Measurements from ENCODE around the gene SEMA4D.
A peak's percentile ranks its signal among the peaks of the same experiment; 100 is the strongest.
"Not testable (repeated sequence)": the region's sequence is repeated elsewhere in the genome, so short reads cannot be mapped to it uniquely, and the experiment has no call there.

SEMA4D gene

GRCh38 chr9:89353989-89354388, 143.9 kb downstream of the SEMA4D start:
- no peak for DNase-seq (ENCODE audit: low read depth in 2 of 2)

GRCh38 chr9:89352874-89353649, 144.9 kb downstream of the SEMA4D start:
- no peak for DNase-seq (ENCODE audit: low read depth in 2 of 2)

DNA sequence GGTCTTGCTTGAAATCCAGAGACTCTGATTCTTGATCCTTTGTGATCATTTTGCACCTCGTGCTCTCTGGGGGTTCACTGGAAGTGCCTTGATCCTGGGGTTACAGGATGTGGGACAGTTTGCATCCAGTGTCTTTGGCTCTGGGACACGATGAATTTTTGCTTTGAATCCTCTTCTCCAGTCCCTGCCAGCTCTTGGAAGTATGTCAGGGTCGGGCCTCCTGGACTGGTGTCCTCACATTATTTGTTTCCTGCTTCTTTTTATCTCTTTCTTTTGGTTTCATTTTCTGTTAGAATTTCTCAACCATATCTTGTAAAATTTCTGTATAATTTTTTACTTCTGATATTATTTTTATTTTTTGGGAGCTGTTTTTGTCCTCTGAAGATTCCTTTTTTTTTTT, 145.5 kb downstream of the SEMA4D start:
- DNase-seq (ENCODE audit: low read depth in 2 of 2), result no peak

GRCh38 chr9:89351584-89352300, 146.2 kb downstream of the SEMA4D start:
- no peak for DNase-seq (ENCODE audit: low read depth in 2 of 2)

- DNase-seq (ENCODE audit: low read depth in 2 of 2), result no peak
Observed at GRCh38 chr9:89350988-89351557, 146.8 kb downstream of the SEMA4D start.

GRCh38 chr9:89349607-89350006, 148.3 kb downstream of the SEMA4D start:
- no peak for DNase-seq (ENCODE audit: low read depth in 2 of 2)

GRCh38 chr9:89347651-89348050, 150.3 kb downstream of the SEMA4D start:
- no peak for DNase-seq (ENCODE audit: low read depth in 2 of 2)

- DNase-seq (ENCODE audit: low read depth in 2 of 2), result no peak
Observed at GRCh38 chr9:89346696-89347095, 151.2 kb downstream of the SEMA4D start.

- no peak for DNase-seq (ENCODE audit: low read depth in 2 of 2)
Observed at GRCh38 chr9:89345476-89345875, 152.4 kb downstream of the SEMA4D start.

GRCh38 chr9:89343812-89344211, 154.1 kb downstream of the SEMA4D start:
- not testable (repeated sequence) for DNase-seq (ENCODE audit: low read depth in 2 of 2)

- no peak for DNase-seq (ENCODE audit: low read depth in 2 of 2)
Observed at GRCh38 chr9:89342948-89343347, 155.0 kb downstream of the SEMA4D start.

DNA sequence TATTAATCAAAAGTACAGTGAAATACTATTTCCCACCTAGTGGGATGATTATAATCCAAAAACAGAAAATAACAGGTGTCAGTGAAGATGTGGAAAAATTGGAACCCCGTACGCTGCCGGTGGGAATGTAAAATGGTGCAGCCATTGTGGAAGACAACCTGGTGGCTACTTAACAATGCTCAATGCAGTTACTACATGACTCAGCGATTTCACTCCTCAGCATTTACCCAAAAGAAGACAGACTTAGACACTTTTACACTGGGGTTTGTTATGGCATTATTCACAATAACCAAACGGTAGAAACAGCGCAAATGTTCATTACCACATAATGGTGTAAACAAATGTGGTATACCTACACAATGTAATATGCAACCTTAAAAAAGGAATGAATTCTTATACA, 155.7 kb downstream of the SEMA4D start:
- no peak for DNase-seq (ENCODE audit: low read depth in 2 of 2)

- no peak for DNase-seq (ENCODE audit: low read depth in 2 of 2)
Observed at GRCh38 chr9:89340332-89340731, 157.6 kb downstream of the SEMA4D start.

- no peak for DNase-seq (ENCODE audit: low read depth in 2 of 2)
Observed at GRCh38 chr9:89339807-89340206, 158.1 kb downstream of the SEMA4D start.

- DNase-seq (ENCODE audit: low read depth in 2 of 2), result no peak
Observed at GRCh38 chr9:89330513-89330912, 167.4 kb downstream of the SEMA4D start.

DNA sequence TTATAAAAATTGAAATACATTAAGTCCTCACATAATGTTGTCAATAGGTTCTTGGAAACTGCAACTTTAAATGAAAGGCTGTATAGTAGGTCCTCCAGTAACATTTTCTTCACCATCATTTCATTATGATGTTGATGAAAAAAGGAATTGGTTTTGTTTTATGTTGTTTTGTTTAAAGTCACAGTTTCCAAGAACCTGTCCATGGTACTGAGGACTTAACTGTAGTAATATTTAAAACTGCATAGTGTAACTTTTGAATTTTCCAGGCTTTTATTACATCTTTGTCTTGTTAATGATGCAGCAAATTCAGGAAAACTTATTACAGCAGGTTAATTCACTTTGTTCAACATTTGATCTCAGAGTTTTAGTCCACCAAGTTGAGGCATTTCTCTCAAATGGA, 168.0 kb downstream of the SEMA4D start:
- no peak for DNase-seq (ENCODE audit: low read depth in 2 of 2)

- no peak for DNase-seq (ENCODE audit: low read depth in 2 of 2)
Observed at GRCh38 chr9:89328064-89328463, 169.8 kb downstream of the SEMA4D start.

DNA sequence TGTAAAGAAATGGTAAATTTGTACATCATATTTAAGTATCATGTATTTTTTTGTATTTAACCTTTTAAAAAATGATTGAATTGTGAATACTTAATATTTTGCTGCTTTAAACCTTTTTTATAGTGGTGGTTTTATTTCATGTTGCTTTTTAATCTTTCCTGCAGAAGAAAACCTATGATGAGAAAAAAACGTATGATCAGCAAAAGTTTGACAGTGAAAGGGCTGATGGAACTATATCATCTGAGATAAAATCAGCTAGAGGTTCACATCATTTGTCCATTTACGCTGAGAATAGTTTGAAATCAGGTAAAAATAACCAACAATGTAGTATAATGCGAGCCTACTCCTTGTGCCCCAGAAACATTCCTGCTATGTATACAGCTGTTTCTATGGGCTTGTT, 172.2 kb downstream of the SEMA4D start:
- no peak for DNase-seq (ENCODE audit: low read depth in 2 of 2)

DNA sequence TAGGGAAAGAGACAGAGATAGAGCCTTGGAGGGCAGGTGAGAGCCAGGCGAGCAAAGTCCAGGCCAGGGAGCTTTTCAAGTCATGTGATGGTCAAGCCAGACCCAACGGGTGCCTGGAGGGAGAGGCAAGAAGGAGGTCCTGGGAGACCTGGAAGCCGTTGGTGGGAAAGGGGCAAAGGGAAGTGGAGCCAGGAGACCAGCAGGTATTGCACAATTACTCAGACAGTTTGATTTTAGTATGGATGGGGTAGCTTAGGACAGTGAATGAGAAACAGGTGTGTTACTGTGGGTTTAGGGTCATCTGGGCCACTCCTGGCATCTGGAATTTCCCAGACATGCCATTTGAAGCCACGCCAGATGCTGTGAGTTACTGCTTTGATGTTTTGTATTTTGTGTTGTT, 174.5 kb downstream of the SEMA4D start:
- DNase-seq (ENCODE audit: low read depth in 2 of 2), result no peak

DNA sequence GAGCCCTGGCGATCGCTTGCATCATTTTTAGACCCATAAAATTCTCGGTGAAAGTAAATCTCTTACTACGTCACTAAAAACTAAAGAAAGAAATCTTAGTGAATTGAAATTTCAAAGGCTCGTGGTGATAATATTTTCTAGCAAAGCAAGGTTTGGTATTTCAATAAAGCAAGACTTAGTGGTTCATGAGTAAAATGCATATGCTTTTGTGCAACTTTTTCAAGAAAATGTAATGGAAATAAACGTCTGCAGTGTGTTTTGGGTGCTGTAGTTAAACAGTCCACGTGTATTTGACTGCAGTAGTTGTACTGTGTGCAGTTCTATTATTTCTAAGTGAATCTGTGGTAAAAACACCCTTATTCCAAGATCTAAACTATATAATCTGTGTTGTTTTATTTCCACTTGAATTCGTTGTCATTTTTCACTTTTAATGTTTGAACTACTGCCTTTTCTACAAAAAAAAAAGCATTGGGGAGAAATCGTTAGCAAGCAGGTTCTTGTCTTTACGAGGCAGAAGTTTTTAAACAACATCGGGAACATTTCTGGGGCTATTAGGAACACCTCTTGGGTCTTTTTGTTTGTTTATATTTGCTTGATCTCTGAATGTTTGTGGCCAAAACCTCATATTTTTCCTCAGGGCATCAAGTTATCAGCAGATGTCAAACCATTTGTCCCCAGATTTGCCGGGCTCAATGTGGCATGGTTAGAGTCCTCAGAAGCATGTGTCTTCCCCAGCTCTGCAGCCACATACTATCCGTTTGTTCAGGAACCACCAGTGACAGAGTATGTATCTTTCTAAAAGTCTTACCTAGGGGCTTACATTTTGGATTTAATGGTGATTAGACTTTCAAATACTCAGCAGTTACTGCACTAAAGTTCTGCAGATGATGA, 178.7 kb downstream of the SEMA4D start:
- no peak for DNase-seq (ENCODE audit: low read depth in 2 of 2)

GRCh38 chr9:89318123-89319014, 179.5 kb downstream of the SEMA4D start, which contains the start of gene SECISBP2:
TSS of gene SECISBP2 (plus strand) at chr9:89318500. CDS start at chr9:89318577, 77 bp downstream.
- peak; percentile 88 to 89 for DNase-seq (ENCODE audit: low read depth in 2 of 2)

Data from activated CD4-positive, alpha-beta T cell treated with anti-CD3 and anti-CD28 coated beads for 24 hours (primary cell).